OCI-LY1 (cell line): ENCODE results near the gene SP5.

Experiments
- CTCF ChIP-seq: fragments of 200-600 bp; sonication (generic), shearing (Covaris generic); IDR thresholded peaks from 2 replicates; pipeline ENCODE4 v1.5.1; 2017; ENCODE audit warnings: mild to moderate bottlenecking, antibody characterized with exemption, low read length, moderate library complexity, mixed read lengths
- EZH2 ChIP-seq: fragments of 200-600 bp; sonication (generic), shearing (Covaris generic); IDR thresholded peaks from 2 replicates; pipeline ENCODE4 v1.8.0; 2017; ENCODE audit warnings: borderline replicate concordance, mixed run types, mild to moderate bottlenecking, antibody characterized with exemption, low read length, moderate library complexity, mixed read lengths

GRCh38 chr2:170739048-170739447, 23.9 kb downstream of the SP5 start:
- TF ChIP-seq CTCF (no peak), EZH2 (no peak)
